Smooth muscle cell (in vitro differentiated cells): Measurements from ENCODE around the gene ST8SIA5. TPM values are rescaled to one million over a fixed set of nuclear protein-coding genes. Genes with fewer than 3 reads are reported as not detected.
"Not testable (repeated sequence)": the region's sequence is repeated elsewhere in the genome, so short reads cannot be mapped to it uniquely, and the experiment has no call there.

Source experiments
- DNase-seq: peaks from one replicate; lab custom pipeline; 2025; ENCODE audit not compliant: unreplicated experiment; lab: John Stamatoyannopoulos, UW
- H2AFZ ChIP-seq: fragments of 200-600 bp; sonication (generic); 2 replicates; pipeline ENCODE4 v1.6.0; 2016; ENCODE audit warnings: antibody characterized with exemption, low read depth, mild to moderate bottlenecking
- H3F3A ChIP-seq: fragments of 200-600 bp; sonication (generic); 2 replicates; pipeline ENCODE4 v1.6.0; 2017; ENCODE audit warnings: antibody characterized with exemption, low read depth
- H3K27ac ChIP-seq: fragments of 200-600 bp; sonication (generic); 2 replicates; pipeline ENCODE4 v1.5.1; 2016; ENCODE audit warnings: low read depth, mild to moderate bottlenecking
- H3K27me3 ChIP-seq: fragments of 200-600 bp; sonication (generic); 2 replicates; pipeline ENCODE4 v1.6.1; 2016; ENCODE audit warnings: low read depth, mild to moderate bottlenecking
- H3K36me3 ChIP-seq: fragments of 200-600 bp; sonication (generic); 2 replicates; pipeline ENCODE4 v1.5.1; 2016; ENCODE audit warnings: low read depth
- H3K4me1 ChIP-seq: fragments of 200-600 bp; sonication (generic); 2 replicates; pipeline ENCODE4 v1.5.1; 2016; ENCODE audit warnings: low read depth
- H3K4me2 ChIP-seq: fragments of 200-600 bp; sonication (generic); 2 replicates; pipeline ENCODE4 v1.6.0; 2016; ENCODE audit warnings: mild to moderate bottlenecking
- H3K4me3 ChIP-seq: fragments of 200-600 bp; sonication (generic); 2 replicates; pipeline ENCODE4 v1.5.1; 2016; ENCODE audit warnings: mild to moderate bottlenecking
- H3K79me2 ChIP-seq: fragments of 200-600 bp; sonication (generic); 2 replicates; pipeline ENCODE4 v1.6.0; 2016; ENCODE audit warnings: low read depth, mild to moderate bottlenecking
- H3K9ac ChIP-seq: fragments of 200-600 bp; sonication (generic); 2 replicates; pipeline ENCODE4 v1.6.0; 2016; ENCODE audit warnings: low read depth
- H3K9me3 ChIP-seq: fragments of 200-600 bp; sonication (generic); replicated peaks from 2 replicates; pipeline ENCODE4 v1.5.1; 2016; ENCODE audit warnings: low read depth
- H4K20me1 ChIP-seq: fragments of 200-600 bp; sonication (generic); 2 replicates; pipeline ENCODE4 v1.6.0; 2016; ENCODE audit warnings: low read depth
- whole genome bisulfite sequencing: methylation state at CpG from one replicate; pipeline ENCODE4 v1.1.7; 2016; ENCODE audit warnings: low lambda C conversion rate; 5-methylcytosine and 5-hydroxymethylcytosine counted together
- polyA plus RNA-seq: library from polyadenylated mRNA; unstranded; fragments of >200 nt; fragmentation: Nextera tagmentation; extraction: Ambion mirVana; gene quantifications from 2 replicates; pipeline ENCODE4 v1.2.1, GENCODE V29; 2016
- total RNA-seq: library from RNA; depleted of rRNA; stranded (reverse); fragments of >200 nt; gene quantifications from 2 replicates; pipeline ENCODE4 v1.2.3, GENCODE V29; 2014
- TF ChIP-seq, protein P1 (sequence below): fragments of 200-600 bp; sonication (generic); IDR thresholded peaks from 2 replicates; pipeline ENCODE4 v1.5.1; 2017; ENCODE audit warnings: borderline replicate concordance, mild to moderate bottlenecking, antibody characterized with exemption; ENCODE audit not compliant: insufficient read depth, poor library complexity, severe bottlenecking

Gene ST8SIA5, protein sequence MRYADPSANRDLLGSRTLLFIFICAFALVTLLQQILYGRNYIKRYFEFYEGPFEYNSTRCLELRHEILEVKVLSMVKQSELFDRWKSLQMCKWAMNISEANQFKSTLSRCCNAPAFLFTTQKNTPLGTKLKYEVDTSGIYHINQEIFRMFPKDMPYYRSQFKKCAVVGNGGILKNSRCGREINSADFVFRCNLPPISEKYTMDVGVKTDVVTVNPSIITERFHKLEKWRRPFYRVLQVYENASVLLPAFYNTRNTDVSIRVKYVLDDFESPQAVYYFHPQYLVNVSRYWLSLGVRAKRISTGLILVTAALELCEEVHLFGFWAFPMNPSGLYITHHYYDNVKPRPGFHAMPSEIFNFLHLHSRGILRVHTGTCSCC
- total RNA-seq (under 0.01 and 0.22 TPM in 2 replicates), polyA plus RNA-seq (1.2 TPM in 1 of 2 replicates, not detected in the other)

DNA sequence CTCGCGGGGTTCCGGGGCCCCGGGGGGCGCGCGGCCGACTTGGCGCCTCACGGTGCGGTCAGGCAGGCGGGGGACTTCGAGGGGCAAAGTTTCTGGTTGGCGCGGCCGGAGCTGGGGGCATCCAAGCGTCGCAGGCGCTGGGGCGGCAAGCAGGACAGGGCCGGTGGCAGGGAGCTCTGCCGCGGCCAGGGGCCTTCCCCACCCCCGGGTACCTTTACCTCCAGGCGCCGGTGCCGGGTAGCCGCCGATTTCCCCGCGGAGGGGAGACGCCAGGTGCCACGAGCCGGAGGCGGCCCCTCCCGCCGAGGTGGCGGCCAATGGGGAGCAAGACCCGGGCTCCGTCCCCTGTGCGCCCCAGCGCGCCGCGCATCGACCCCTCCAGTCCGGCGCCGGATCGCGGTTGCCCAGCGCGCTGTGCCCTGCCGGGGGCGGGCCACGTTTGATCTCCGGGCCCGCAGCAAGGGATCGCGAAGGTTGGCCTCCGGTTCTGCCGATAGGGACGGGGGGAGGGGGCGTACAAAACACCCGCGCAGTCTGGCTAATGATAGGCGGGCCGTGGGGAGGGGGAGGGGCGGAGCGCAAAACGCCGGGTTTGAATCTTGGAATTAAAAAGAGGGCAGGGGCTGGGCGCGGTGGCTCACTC is at the start of gene ST8SIA5:
Gene ST8SIA5 (minus strand): TSS at position 495 of the 643 bp plus-strand sequence. CDS start 545 bp downstream, outside the sequence.
- Histone ChIP-seq H3K4me2 (peak within 1 kb of the TSS; percentile 84), H3K36me3 (no peaks in the 10 kb centered on the region), H3K27ac (no peak within 1 kb of the TSS), H3K9me3 (no peaks in the 10 kb centered on the region), H3K79me2 (no peaks in the 10 kb centered on the region), H3K4me1 (peaks cover 8% of the 10 kb centered on the region), H3K9ac (no peak within 1 kb of the TSS), H3F3A (no peaks in the 10 kb centered on the region), H3K4me3 (peak within 1 kb of the TSS; percentile 42), H4K20me1 (no peaks in the 10 kb centered on the region), H3K27me3 (peaks cover 96% of the 10 kb centered on the region), H2AFZ (no peak within 1 kb of the TSS)
- 2% methylated on average over 50 of the region's 74 CpGs for WGBS
- no peak for DNase-seq
- TF ChIP-seq, protein P1, sequence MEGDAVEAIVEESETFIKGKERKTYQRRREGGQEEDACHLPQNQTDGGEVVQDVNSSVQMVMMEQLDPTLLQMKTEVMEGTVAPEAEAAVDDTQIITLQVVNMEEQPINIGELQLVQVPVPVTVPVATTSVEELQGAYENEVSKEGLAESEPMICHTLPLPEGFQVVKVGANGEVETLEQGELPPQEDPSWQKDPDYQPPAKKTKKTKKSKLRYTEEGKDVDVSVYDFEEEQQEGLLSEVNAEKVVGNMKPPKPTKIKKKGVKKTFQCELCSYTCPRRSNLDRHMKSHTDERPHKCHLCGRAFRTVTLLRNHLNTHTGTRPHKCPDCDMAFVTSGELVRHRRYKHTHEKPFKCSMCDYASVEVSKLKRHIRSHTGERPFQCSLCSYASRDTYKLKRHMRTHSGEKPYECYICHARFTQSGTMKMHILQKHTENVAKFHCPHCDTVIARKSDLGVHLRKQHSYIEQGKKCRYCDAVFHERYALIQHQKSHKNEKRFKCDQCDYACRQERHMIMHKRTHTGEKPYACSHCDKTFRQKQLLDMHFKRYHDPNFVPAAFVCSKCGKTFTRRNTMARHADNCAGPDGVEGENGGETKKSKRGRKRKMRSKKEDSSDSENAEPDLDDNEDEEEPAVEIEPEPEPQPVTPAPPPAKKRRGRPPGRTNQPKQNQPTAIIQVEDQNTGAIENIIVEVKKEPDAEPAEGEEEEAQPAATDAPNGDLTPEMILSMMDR = no peak

DNA sequence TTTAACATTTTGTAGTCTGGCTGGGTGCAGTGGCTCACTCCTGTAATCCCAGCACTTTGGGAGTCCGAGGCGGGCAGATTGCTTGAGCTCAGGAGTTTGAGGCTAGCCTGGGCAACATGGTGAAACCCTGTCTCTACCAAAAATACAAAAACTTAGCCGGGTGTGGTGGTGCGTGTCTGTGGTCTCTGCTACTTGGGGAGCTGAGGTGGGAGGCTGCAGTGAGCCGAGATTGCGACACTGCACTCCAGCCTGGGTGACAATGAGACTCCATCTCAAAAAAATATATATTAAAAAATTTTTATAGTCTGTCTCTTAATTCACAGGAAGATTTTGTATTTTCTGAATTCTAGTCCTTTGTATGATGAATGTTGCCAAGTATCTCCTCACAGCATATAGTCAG is 39.1 kb upstream of the ST8SIA5 start:
- not testable (repeated sequence) for H3K4me3 ChIP-seq, H3K36me3 ChIP-seq, H2AFZ ChIP-seq, H3K27ac ChIP-seq, H3K79me2 ChIP-seq, H3K27me3 ChIP-seq, H3K9ac ChIP-seq, H4K20me1 ChIP-seq, H3K4me2 ChIP-seq, DNase-seq, H3F3A ChIP-seq, H3K4me1 ChIP-seq, H3K9me3 ChIP-seq
- 95% methylated on average over 6 of the region's 6 CpGs for WGBS

DNA sequence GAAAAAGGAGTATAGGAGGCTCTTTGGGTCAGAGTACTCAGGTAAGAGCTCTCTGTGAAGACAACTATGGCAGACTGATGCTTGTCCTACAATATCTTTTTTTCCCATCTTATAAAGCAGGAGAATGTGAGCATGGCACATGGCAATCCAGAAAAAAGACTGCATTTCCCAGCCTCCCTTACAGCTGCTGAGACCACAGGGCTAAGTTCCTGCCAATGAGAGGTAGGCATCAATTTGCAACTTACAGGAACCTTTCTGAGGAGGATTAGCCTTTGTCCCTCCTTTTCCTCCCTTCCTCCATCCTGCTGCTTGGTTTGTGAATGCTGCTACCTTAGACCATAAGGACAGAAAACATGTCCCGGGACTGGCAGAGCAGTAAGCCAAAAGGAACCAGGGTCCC is 37.8 kb upstream of the ST8SIA5 start:
- H3K27me3 ChIP-seq = no peaks in the 10 kb centered on the region
- no peaks in the 10 kb centered on the region for H3K9me3 ChIP-seq
- H3K4me3 ChIP-seq = no peak overlapping the region
- TF ChIP-seq, protein P1 = no peak
- H3K4me1 ChIP-seq = no peaks in the 10 kb centered on the region
- H3K9ac ChIP-seq = no peak overlapping the region
- no peaks in the 10 kb centered on the region for H3F3A ChIP-seq
- H2AFZ ChIP-seq = no peak overlapping the region
- no peaks in the 10 kb centered on the region for H4K20me1 ChIP-seq
- H3K27ac ChIP-seq = no peak overlapping the region
- H3K36me3 ChIP-seq = no peaks in the 10 kb centered on the region
- H3K4me2 ChIP-seq = no peak overlapping the region
- DNase-seq = no peak
- H3K79me2 ChIP-seq = no peaks in the 10 kb centered on the region
- WGBS = 69% methylated on average over 1 of the region's 1 CpG

DNA sequence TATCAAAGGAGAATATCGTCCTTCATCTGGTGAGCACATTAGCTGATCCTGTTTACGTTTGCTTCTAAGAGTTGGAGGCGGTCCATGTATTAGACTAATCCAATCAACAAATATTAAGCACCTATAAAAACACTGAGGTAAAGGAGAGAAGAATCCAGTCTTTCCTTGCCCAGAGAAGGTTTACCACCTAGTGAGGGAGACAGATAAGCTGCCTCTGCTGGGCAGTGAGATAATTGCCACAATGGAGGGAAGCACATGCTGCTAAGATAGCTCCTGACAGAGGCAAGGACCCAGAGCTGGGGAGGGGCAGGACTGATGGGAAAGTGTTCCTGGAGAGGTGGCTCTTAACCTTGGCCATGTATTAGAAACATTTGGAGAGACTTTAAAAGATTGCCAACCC is 36.7 kb upstream of the ST8SIA5 start:
- no peaks in the 10 kb centered on the region for H3K9me3 ChIP-seq
- H3K9ac ChIP-seq = no peak overlapping the region
- no peak overlapping the region for H3K4me2 ChIP-seq
- H4K20me1 ChIP-seq = no peaks in the 10 kb centered on the region
- H2AFZ ChIP-seq = no peak overlapping the region
- H3K27ac ChIP-seq = no peak overlapping the region
- H3F3A ChIP-seq = no peaks in the 10 kb centered on the region
- TF ChIP-seq, protein P1 = no peak
- no peak overlapping the region for H3K4me3 ChIP-seq
- DNase-seq = no peak
- no peaks in the 10 kb centered on the region for H3K4me1 ChIP-seq
- no peaks in the 10 kb centered on the region for H3K79me2 ChIP-seq
- WGBS = 91% methylated on average over 3 of the region's 3 CpGs
- no peaks in the 10 kb centered on the region for H3K36me3 ChIP-seq
- H3K27me3 ChIP-seq = no peaks in the 10 kb centered on the region
